HepG2 (cell line): ENCODE measurements around the gene DIPK1C. TPM values are rescaled to one million over a fixed set of nuclear protein-coding genes. Genes with fewer than 3 reads are reported as not detected.

ENCODE experiments used
- ATAC-seq: fragments of 200-7000 bp; cut with Tn5 transposase; 3 replicates; pipeline ENCODE4 v1.9.1; 2020; ENCODE audit warnings: mild to moderate bottlenecking, moderate library complexity
- BruUV-seq: library from RNA; stranded (reverse); fragments of 400-500 nt; replicated peaks from 2 replicates; lab custom pipeline; 2021; lab: Mats Ljungman, UMichigan
- CTCF ChIA-PET: fragments of 300-600 bp; formaldehyde crosslinking; extraction: SDS; loops from one replicate; lab custom pipeline; 2021; ENCODE audit warnings: low total read pairs, inconsistent platforms, low intra/inter-chr PET ratio; lab: Yijun Ruan, JAX
- POLR2A ChIA-PET: fragments of 350-600 bp; sonication (Branson Sonifier 250); formaldehyde crosslinking; loops from one replicate; lab custom pipeline; 2020; ENCODE audit warnings: antibody characterized with exemption, inconsistent platforms; lab: Yijun Ruan, JAX
- DNase-seq: peaks from one replicate; pipeline ENCODE4 v3.0.0-alpha.2; 2015; ENCODE audit warnings: low spot score
- FAIRE-seq: peaks from 3 replicates; lab custom pipeline; 2011; peaks lifted over from hg19 to GRCh38; lab: Jason Lieb, UNC
- H2AFZ ChIP-seq: one replicate; pipeline ENCODE4 v1.6.1; 2011; ENCODE audit warnings: low read length, inconsistent platforms
- H3K27ac ChIP-seq: fragments of 300-600 bp; 3 replicates; pipeline ENCODE4 v1.8.0; 2011; ENCODE audit warnings: mixed run types, mild to moderate bottlenecking, mixed read lengths, low read length, inconsistent platforms; ENCODE audit not compliant: insufficient read depth; ENCODE audit errors: extremely low read length
- H3K27me3 ChIP-seq, 2 experiments: fragments of 200-600 bp in 1 of 2; 2 replicates in 1 of 2; 3 replicates in 1 of 2; pipeline versions ENCODE4 v1.6.0 to v1.8.0; 2011; ENCODE audit warnings: low read length in 2 of 2, mild to moderate bottlenecking in 2 of 2, moderate library complexity in 2 of 2, inconsistent platforms in 1 of 2; ENCODE audit not compliant: insufficient read depth in 2 of 2, control insufficient read depth in 1 of 2
- H3K36me3 ChIP-seq, 2 experiments: fragments of 200-600 bp in 1 of 2; replicated peaks in 1 of 2; 2 replicates in 1 of 2; 3 replicates in 1 of 2; pipeline versions ENCODE4 v1.5.1 to v1.8.0; 2011; ENCODE audit warnings: low read length in 2 of 2, inconsistent platforms in 1 of 2; ENCODE audit not compliant: insufficient read depth in 2 of 2, control insufficient read depth in 1 of 2
- H3K4me1 ChIP-seq: 2 replicates; pipeline ENCODE4 v1.5.1; 2012; ENCODE audit warnings: low read length, inconsistent platforms; ENCODE audit not compliant: insufficient read depth
- H3K4me2 ChIP-seq: 2 replicates; pipeline ENCODE4 v1.6.0; 2011; ENCODE audit warnings: low read depth, low read length, inconsistent platforms
- H3K4me3 ChIP-seq, 3 experiments: fragments of 200-600 bp in 1 of 3; sonication (generic), shearing (Covaris generic) in 1 of 3; replicated peaks in 1 of 3; 2 replicates each; pipeline ENCODE4 v1.5.1; 2011 to 2016; ENCODE audit warnings: low read length in 3 of 3, inconsistent platforms in 2 of 3, low read depth in 2 of 3, mild to moderate bottlenecking in 2 of 3, control low read depth in 1 of 3, mixed read lengths in 1 of 3; ENCODE audit not compliant: insufficient read depth in 1 of 3
- H3K79me2 ChIP-seq: one replicate; pipeline ENCODE4 v1.6.1; 2011; ENCODE audit warnings: low read length, inconsistent platforms; ENCODE audit not compliant: insufficient read depth
- H3K9ac ChIP-seq: 2 replicates; pipeline ENCODE4 v1.6.0; 2011; ENCODE audit warnings: mild to moderate bottlenecking, low read depth, low read length, inconsistent platforms; ENCODE audit not compliant: insufficient read depth
- H3K9me3 ChIP-seq: 2 replicates; pipeline ENCODE4 v1.5.1; 2012; ENCODE audit warnings: mild to moderate bottlenecking, low read length
- H4K20me1 ChIP-seq: 2 replicates; pipeline ENCODE4 v1.6.0; 2011; ENCODE audit warnings: inconsistent platforms, mild to moderate bottlenecking, low read length, moderate library complexity; ENCODE audit not compliant: insufficient read depth
- CAMTA2 ChIP-seq: sonication (generic); formaldehyde crosslinking; IDR thresholded peaks from 2 replicates; pipeline ENCODE4 v1.4.0; 2020; ENCODE audit warnings: mild to moderate bottlenecking, missing genetic modification reagents, borderline replicate concordance
- CHCHD3 ChIP-seq: sonication (generic); formaldehyde crosslinking; IDR thresholded peaks from 2 replicates; pipeline ENCODE4 v1.8.0; 2022; ENCODE audit warnings: mild to moderate bottlenecking, missing genetic modification reagents, moderate library complexity
- FOXP1 ChIP-seq, 2 experiments: fragments of 450-650 bp in 1 of 2; IDR thresholded peaks; 2 replicates each; pipeline ENCODE4 v1.6.1; 2017 to 2018; ENCODE audit warnings: antibody characterized with exemption in 1 of 2
- HNRNPLL ChIP-seq: fragments of 200-400 bp; formaldehyde crosslinking; IDR thresholded peaks from 2 replicates; pipeline ENCODE4 v1.6.1; 2017; ENCODE audit warnings: mild to moderate bottlenecking, low read depth, low read length; ENCODE audit not compliant: poor library complexity, severe bottlenecking
- POLR2G ChIP-seq: fragments of 200-400 bp; formaldehyde crosslinking; IDR thresholded peaks from 2 replicates; pipeline ENCODE4 v1.6.1; 2018; ENCODE audit warnings: mild to moderate bottlenecking, low read depth, low read length, moderate library complexity
- ZBTB2 ChIP-seq: sonication (generic); formaldehyde crosslinking; IDR thresholded peaks from 2 replicates; pipeline ENCODE4 v1.8.0; 2022; ENCODE audit warnings: low read depth, missing genetic modification reagents
- ZBTB37 ChIP-seq: sonication (generic); formaldehyde crosslinking; IDR thresholded peaks from 2 replicates; pipeline ENCODE4 v1.4.0; 2020; ENCODE audit warnings: mild to moderate bottlenecking, missing genetic modification reagents
- ZBTB4 ChIP-seq: sonication (generic); formaldehyde crosslinking; IDR thresholded peaks from 2 replicates; pipeline ENCODE4 v1.4.0; 2020; ENCODE audit warnings: missing genetic modification reagents, mild to moderate bottlenecking, borderline replicate concordance
- ZBTB44 ChIP-seq: sonication (generic); formaldehyde crosslinking; IDR thresholded peaks from 2 replicates; pipeline ENCODE4 v1.4.0; 2020; ENCODE audit warnings: missing genetic modification reagents
- ZFP62 ChIP-seq: sonication (generic); formaldehyde crosslinking; IDR thresholded peaks from 2 replicates; pipeline ENCODE4 v1.4.0; 2020; ENCODE audit warnings: missing genetic modification reagents
- ZNF3 ChIP-seq: IDR thresholded peaks from 2 replicates; pipeline ENCODE4 v1.7.0; 2017; ENCODE audit warnings: inconsistent platforms
- ZNF598 ChIP-seq: sonication (generic); formaldehyde crosslinking; IDR thresholded peaks from 2 replicates; pipeline ENCODE4 v1.5.1; 2020; ENCODE audit warnings: mild to moderate bottlenecking, missing genetic modification reagents, borderline replicate concordance
- ZNF720 ChIP-seq: sonication (generic); formaldehyde crosslinking; IDR thresholded peaks from 2 replicates; pipeline ENCODE4 v1.4.0; 2020; ENCODE audit warnings: missing genetic modification reagents
- WGBS: methylation state at CpG from one replicate; pipeline ENCODE4 v1.1.6; 2017; ENCODE audit warnings: low lambda C conversion rate; 5-methylcytosine and 5-hydroxymethylcytosine counted together
- in situ Hi-C: cut with HindIII; loops from 2 replicates; pipeline ENCODE4 v1.10.0; 2017; ENCODE audit warnings: low pct_unique_long_range_greater_than_20kb; ENCODE audit not compliant: extremely low pct_ligation_motif_present
- intact Hi-C: fragments of 100-400 bp; cut with micrococcal nuclease; formaldehyde crosslinking; loops from one replicate; pipeline ENCODE4 v1.10.0; 2022; ENCODE audit not compliant: unreplicated experiment
- polyA plus RNA-seq, 8 experiments: library from polyadenylated mRNA; depleted of rRNA in 3 of 8; stranded (reverse) in 7 of 8; unstranded in 1 of 8; fragments of >200 nt; fragmentation: Illumina TruSeq in 4 of 8; extraction: Trizol in 4 of 8; gene quantifications; 2 replicates each; pipeline versions ENCODE4 v1.2.1 to v1.2.3, GENCODE V29; 2011 to 2016; ENCODE audit warnings: low read depth in 4 of 8, missing spikeins in 1 of 8, mixed read lengths in 1 of 8; ENCODE audit not compliant: insufficient read depth in 1 of 8
- total RNA-seq, 5 experiments: library from RNA; depleted of rRNA; stranded (reverse); fragments of >200 nt; fragmentation: Illumina TruSeq; extraction: Trizol; gene quantifications; 2 replicates each; pipeline ENCODE4 v1.2.3, GENCODE V29; 2016; ENCODE audit warnings: low read depth in 1 of 5
- TF ChIP-seq, protein P1 (sequence below): sonication (generic); formaldehyde crosslinking; IDR thresholded peaks from 2 replicates; pipeline ENCODE4 v1.8.1; 2022; ENCODE audit warnings: low read depth, mild to moderate bottlenecking, missing genetic modification reagents

The DIPK1C gene
- total and polyA plus RNA-seq, 2 of the 13 experiments (the other 11 are each of a cell fraction or from before 2014, with no cell fraction given): 1.8 TPM; not detected in 1

DNA sequence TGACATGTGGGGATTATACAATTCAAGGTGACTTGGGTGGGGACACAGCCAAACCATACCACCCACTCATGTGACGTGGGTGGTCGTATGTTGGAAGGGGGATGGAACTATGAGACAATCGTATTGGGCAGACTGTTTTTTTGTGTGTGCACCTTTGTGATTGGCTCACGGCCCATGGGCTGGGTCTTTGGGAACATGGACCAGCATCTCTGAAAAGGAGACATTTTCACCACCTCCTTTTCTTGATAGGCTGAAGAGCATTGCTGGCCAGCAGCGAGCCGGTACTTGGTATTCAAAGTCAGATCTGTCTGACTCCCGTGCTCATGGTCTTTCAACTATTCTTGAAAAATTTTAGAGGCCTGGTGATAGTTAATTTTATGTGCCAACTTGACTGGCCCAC, 62.1 kb downstream of the DIPK1C start:
- CTCF ChIA-PET: no interaction called here
- in situ Hi-C loops: no loop called here
- FAIRE-seq: no peak
- Histone ChIP-seq H3K27me3 (peaks cover 1 to 53% of the 10 kb centered on the region in 2 experiments), H3K4me3 (no peak overlapping the region), H3K9me3 (no peaks in the 10 kb centered on the region), H4K20me1 (no peaks in the 10 kb centered on the region), H3K27ac (no peak overlapping the region), H3K4me2 (no peak overlapping the region), H3K36me3 (no peaks in the 10 kb centered on the region), H3K4me1 (no peaks in the 10 kb centered on the region), H3K79me2 (no peaks in the 10 kb centered on the region), H2AFZ (no peak overlapping the region), H3K9ac (no peak overlapping the region)
- 40% methylated on average over 7 of the region's 7 CpGs for WGBS
- DNase-seq: no peak
- BruUV-seq: no TSS peak
- intact Hi-C loops: no loop called here
- ATAC-seq: no peak
- POLR2A ChIA-PET: no interaction called here
- TF ChIP-seq ZBTB44 (CRISPR knock-in tag) (no peak), ZBTB2 (CRISPR knock-in tag) (no peak), FOXP1 (IDR thresholded peaks at IDR 0.05) (no peak), FOXP1 (CRISPR knock-in tag; IDR thresholded peaks at IDR 0.05) (no peak), ZFP62 (CRISPR knock-in tag) (no peak), HNRNPLL (no peak), ZBTB4 (CRISPR knock-in tag) (no peak), CAMTA2 (CRISPR knock-in tag) (no peak), ZNF720 (CRISPR knock-in tag) (no peak), ZBTB37 (CRISPR knock-in tag) (no peak), ZNF598 (CRISPR knock-in tag) (no peak), POLR2G (no peak), ZNF3 (CRISPR knock-in tag) (no peak), CHCHD3 (no peak)
- TF ChIP-seq, protein P1, sequence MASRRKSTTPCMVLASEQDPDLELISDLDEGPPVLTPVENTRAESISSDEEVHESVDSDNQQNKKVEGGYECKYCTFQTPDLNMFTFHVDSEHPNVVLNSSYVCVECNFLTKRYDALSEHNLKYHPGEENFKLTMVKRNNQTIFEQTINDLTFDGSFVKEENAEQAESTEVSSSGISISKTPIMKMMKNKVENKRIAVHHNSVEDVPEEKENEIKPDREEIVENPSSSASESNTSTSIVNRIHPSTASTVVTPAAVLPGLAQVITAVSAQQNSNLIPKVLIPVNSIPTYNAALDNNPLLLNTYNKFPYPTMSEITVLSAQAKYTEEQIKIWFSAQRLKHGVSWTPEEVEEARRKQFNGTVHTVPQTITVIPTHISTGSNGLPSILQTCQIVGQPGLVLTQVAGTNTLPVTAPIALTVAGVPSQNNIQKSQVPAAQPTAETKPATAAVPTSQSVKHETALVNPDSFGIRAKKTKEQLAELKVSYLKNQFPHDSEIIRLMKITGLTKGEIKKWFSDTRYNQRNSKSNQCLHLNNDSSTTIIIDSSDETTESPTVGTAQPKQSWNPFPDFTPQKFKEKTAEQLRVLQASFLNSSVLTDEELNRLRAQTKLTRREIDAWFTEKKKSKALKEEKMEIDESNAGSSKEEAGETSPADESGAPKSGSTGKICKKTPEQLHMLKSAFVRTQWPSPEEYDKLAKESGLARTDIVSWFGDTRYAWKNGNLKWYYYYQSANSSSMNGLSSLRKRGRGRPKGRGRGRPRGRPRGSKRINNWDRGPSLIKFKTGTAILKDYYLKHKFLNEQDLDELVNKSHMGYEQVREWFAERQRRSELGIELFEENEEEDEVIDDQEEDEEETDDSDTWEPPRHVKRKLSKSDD: no peak
